ENCODE data around the gene SNX1.
A peak's percentile ranks its signal among the peaks of the same experiment; 100 is the strongest.
"Not testable (repeated sequence)": the region's sequence is repeated elsewhere in the genome, so short reads cannot be mapped to it uniquely, and the experiment has no call there.

SNX1 gene

GRCh38 chr15:64052925-64053491 lies 42.8 kb upstream of the SNX1 start:
- CTCF ChIA-PET, result interaction anchor here (0.6 kb wide), 1 partner anchor 139 kb away, joined by 3 read pairs; no protein-coding TSS in a partner anchor
- TF ChIP-seq ZNF596 (tag by site-specific recombination; IDR thresholded peaks at IDR 0.05), result no peak
- no peak for TF ChIP-seq ZBTB48 (tag by site-specific recombination; IDR thresholded peaks at IDR 0.05)
- no peak for TF ChIP-seq ZNF311 (tag by site-specific recombination; IDR thresholded peaks at IDR 0.05; ENCODE audit: borderline replicate concordance)
- TF ChIP-seq HOXD13 (CRISPR knock-in tag; IDR thresholded peaks at IDR 0.05; ENCODE audit: borderline replicate concordance), result no peak
- 0 out of 2 replicates have a peak, but pooled peaks have one; percentile 13 for TF ChIP-seq ZIC2 (tag by site-specific recombination; IDR thresholded peaks at IDR 0.05)
- H3K36me3 ChIP-seq (ENCODE audit: control insufficient read depth in 2 of 2, insufficient read depth in 1 of 2, low read length in 2 of 2), result no peaks in the 10 kb centered on the region
- no peak overlapping the region for H3K27ac ChIP-seq (ENCODE audit: extremely low read depth, low read depth, low read length)
- H3K4me1 ChIP-seq (ENCODE audit: control insufficient read depth, insufficient read depth, low read length), result no peaks in the 10 kb centered on the region
- no peak overlapping the region for H3K4me3 ChIP-seq (ENCODE audit: low read depth, low read length)
- POLR2A ChIA-PET, result no interaction called here
- H3K9me3 ChIP-seq (ENCODE audit: control insufficient read depth, insufficient read depth, low read depth, low read length), result no peaks in the 10 kb centered on the region

GRCh38 chr15:64053674-64054073 lies 42.1 kb upstream of the SNX1 start:
- POLR2A ChIA-PET; H3K9me3 ChIP-seq (ENCODE audit: control insufficient read depth, insufficient read depth, low read depth, low read length); H3K27ac ChIP-seq (ENCODE audit: extremely low read depth, low read depth, low read length); H3K36me3 ChIP-seq (ENCODE audit: control insufficient read depth in 2 of 2, insufficient read depth in 1 of 2, low read length in 2 of 2); CTCF ChIA-PET; H3K4me1 ChIP-seq (ENCODE audit: control insufficient read depth, insufficient read depth, low read length); H3K4me3 ChIP-seq (ENCODE audit: low read depth, low read length): not testable (repeated sequence)

GRCh38 chr15:64058279-64058678 lies 37.5 kb upstream of the SNX1 start:
- TF ChIP-seq ZFHX2 (tag by site-specific recombination; conservative IDR thresholded peaks at IDR 0.05) (no peak), ZNF2 (tag by site-specific recombination; IDR thresholded peaks at IDR 0.05) (no peak), ZNF239 (tag by site-specific recombination; IDR thresholded peaks at IDR 0.05) (no peak), ZNF248 (tag by site-specific recombination; IDR thresholded peaks at IDR 0.05) (no peak), ZNF23 (tag by site-specific recombination; IDR thresholded peaks at IDR 0.05; ENCODE audit: borderline replicate concordance) (no peak), ZNF560 (tag by site-specific recombination; IDR thresholded peaks at IDR 0.05; ENCODE audit: borderline replicate concordance) (no peak), CTCF (tag by site-specific recombination; IDR thresholded peaks at IDR 0.05) (no peak), PRDM1 (tag by site-specific recombination; IDR thresholded peaks at IDR 0.05) (no peak), ZNF18 (tag by site-specific recombination; IDR thresholded peaks at IDR 0.05) (no peak), AEBP2 (tag by site-specific recombination; IDR thresholded peaks at IDR 0.05; ENCODE audit: borderline replicate concordance) (no peak), ZNF747 (tag by site-specific recombination; IDR thresholded peaks at IDR 0.05) (no peak)
- POLR2A ChIA-PET, result no interaction called here
- Histone ChIP-seq H3K4me1 (ENCODE audit: control insufficient read depth, insufficient read depth, low read length) (no peaks in the 10 kb centered on the region), H3K27ac (ENCODE audit: extremely low read depth, low read depth, low read length) (no peak overlapping the region), H3K9me3 (ENCODE audit: control insufficient read depth, insufficient read depth, low read depth, low read length) (no peaks in the 10 kb centered on the region), H3K4me3 (ENCODE audit: low read depth, low read length) (no peak overlapping the region), H3K36me3 (ENCODE audit: control insufficient read depth in 2 of 2, insufficient read depth in 1 of 2, low read length in 2 of 2) (no peaks in the 10 kb centered on the region)
- CTCF ChIA-PET, result no interaction called here

- CTCF ChIA-PET; H3K9me3 ChIP-seq (ENCODE audit: control insufficient read depth, insufficient read depth, low read depth, low read length); POLR2A ChIA-PET; H3K4me3 ChIP-seq (ENCODE audit: low read depth, low read length); H3K36me3 ChIP-seq (ENCODE audit: control insufficient read depth in 2 of 2, insufficient read depth in 1 of 2, low read length in 2 of 2); H3K4me1 ChIP-seq (ENCODE audit: control insufficient read depth, insufficient read depth, low read length); H3K27ac ChIP-seq (ENCODE audit: extremely low read depth, low read depth, low read length): not testable (repeated sequence)
These were observed 36.7 kb upstream of the SNX1 start for GRCh38 chr15:64059104-64059503.

Measured in HEK293 (cell line).